HS-27A (cell line): ENCODE results near the gene BMF.

Source experiments
- DNase-seq: peaks from one replicate; pipeline ENCODE4 v3.0.0-alpha.2; 2012; ENCODE audit warnings: low read depth, missing footprints

The BMF gene

DNA sequence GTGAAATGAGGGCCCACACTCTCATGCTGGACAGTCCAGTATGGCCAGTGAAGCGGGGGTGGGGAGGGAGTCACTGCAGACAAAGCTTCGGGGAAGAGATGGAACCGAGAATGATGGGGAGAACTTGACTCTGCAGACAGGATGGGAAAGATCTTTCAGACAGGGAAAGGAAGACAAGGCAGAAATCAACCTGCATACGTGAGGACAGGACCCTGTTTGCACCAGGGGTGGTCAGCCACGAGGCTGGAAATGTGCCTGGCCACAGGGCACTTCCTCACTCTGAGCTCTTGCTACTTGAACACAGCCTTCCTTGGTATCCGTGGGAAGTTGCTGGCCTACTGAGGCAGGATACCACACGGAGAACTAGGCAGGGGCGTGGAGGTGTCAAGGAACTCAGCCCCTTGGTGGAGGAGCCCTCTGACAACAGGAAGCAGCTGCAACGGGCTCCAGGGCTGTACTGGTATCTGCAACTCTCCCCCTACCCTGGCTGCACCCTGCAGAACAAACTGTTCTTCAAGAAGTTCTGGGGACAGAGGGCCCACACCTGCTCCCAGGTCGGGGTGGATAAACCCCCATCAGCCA lies 60.4 kb downstream of the BMF start:
- no peak for DNase-seq

DNA sequence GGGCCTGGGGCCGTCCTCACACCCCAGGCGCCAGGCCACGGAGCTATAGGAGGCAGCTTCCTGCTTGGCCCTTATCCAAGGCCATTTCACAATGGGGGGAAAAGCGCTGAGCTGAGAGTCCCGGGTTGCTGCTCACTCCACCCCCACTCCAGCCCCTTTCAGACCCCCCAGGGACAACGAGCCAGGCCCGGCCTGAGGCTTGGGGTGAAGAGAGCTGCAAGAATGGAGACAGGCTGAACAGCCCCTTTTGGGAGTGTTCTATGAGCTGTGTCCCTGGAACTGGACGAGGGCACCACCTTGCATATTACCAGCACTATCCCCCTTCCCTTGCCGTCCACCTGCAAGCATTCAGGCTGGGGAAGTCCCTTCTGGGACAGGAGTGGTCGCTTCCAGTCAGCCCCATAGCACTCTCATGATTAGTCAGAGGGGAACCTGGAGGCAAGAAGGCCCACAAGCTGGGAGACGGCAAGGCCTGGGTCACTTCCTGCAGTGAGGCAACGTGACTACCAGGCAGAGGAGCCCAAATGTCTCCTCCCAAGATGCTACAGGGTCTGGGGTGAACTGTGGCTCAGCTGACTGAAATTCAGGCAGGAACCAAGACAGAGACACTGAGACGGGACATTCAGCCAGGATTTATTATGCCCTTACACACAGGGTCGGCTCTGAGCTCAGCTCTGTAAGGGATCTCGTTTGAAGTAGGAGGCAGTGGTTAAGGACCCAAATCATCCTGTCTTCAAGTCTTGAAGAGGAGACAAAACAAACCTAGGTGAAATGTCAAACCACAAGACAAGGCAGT lies 61.1 kb downstream of the BMF start:
- no peak for DNase-seq

GRCh38 chr15:40046721-40047414 lies 61.8 kb downstream of the BMF start:
- no peak for DNase-seq

GRCh38 chr15:40045572-40046217 lies 63.0 kb downstream of the BMF start:
- DNase-seq, result no peak

DNA sequence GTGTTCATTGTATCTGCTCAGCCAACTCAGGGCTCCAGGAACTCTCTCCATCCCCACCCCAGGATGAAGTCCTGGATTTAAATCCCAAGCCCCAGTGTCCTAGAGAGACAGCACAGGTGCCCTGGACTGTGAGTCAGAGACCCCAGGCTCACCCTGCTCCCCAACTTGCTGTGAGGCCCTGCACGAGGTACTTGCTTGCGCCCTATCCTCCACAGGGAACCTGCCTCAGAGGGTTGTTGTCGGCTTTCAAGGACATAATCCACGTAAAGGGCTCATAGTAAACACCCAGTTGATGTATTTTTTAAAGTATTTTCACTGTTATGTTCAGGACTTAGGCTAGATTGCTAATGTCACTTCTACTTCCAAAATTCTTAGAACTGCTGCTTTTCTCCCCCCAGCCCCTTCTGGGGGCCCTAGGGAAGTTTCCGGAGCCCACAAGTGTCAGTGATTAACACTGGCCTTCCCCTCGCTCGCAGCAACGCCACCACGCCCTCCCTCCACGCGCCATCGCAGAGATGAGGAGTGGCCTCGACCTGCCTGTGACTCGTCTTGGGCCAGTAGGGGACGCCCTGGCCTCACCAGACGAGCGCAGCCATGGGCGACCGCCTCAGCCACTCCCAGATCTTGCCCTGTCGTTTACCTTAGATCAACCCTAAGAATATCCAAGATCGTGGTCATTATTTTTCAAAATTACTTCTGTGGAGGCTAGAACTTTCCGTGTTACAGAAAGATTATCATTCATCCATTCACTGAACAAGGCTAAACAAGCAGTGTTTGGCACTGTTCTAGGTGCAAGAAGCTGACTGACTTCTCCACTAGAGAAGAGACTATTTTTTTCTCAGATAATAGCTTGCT lies 63.7 kb downstream of the BMF start:
- no peak for DNase-seq

GRCh38 chr15:40043927-40044716 lies 64.6 kb downstream of the BMF start:
- no peak for DNase-seq

DNA sequence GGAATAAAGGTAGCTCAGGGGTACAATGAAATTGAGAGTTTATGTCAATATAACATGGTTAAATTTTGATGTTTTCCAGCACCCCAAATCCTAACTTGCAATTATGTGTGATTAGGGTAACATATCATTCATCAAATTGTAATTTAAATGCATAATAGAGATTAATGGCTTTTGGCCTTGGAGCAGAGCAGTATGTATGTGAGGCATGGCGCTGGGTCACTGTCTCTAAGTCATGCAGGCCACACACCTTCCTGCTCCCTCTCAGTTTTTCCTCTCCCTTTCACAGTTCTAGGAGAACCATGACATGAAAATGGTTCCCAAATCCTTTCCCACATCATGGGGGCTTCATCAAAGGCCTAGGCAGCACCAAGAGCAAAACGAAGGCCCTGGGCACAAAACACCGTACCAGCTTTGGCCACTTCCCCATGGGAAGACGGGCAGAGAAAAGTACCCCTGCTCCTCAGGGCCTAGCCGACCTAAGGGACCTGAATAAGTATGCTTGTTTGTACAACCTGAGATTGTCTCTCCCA lies 65.8 kb downstream of the BMF start:
- no peak for DNase-seq

DNA sequence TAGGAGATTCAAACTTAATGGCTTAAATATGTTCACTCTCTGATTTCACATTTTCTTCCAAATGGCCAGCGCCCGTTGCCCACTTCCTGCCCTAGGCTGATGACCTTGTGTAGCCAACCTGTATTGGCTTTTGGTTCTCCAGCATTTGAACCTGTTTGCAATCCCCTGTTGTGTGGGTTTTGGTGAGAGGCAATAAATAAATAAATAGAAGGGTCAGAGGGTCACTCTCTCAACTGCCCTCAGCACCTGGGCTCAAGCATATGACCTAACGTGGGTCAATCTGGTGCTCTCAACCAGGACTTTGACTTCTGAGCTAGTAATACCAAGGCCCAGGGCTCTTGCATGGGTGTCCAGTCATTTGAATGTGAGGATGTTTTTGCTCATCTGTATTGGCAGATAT lies 67.9 kb downstream of the BMF start:
- no peak for DNase-seq

DNA sequence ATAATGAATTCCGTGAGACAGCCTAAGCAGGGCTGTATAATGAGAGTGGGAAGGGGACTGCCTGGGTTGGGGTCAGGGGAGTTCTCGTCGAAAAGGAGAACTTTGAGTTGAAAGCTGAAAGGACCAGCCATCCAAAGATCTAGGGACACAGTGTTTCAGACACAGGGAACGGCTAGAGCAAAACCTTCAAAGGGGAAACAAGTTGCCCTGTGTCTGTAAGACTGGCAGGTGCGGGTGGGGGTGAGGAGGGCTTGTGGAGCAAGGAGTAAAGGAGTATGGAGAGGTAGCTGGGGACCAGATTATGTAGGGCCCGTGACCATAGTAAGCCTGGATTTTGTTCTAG lies 68.4 kb downstream of the BMF start:
- no peak for DNase-seq

DNA sequence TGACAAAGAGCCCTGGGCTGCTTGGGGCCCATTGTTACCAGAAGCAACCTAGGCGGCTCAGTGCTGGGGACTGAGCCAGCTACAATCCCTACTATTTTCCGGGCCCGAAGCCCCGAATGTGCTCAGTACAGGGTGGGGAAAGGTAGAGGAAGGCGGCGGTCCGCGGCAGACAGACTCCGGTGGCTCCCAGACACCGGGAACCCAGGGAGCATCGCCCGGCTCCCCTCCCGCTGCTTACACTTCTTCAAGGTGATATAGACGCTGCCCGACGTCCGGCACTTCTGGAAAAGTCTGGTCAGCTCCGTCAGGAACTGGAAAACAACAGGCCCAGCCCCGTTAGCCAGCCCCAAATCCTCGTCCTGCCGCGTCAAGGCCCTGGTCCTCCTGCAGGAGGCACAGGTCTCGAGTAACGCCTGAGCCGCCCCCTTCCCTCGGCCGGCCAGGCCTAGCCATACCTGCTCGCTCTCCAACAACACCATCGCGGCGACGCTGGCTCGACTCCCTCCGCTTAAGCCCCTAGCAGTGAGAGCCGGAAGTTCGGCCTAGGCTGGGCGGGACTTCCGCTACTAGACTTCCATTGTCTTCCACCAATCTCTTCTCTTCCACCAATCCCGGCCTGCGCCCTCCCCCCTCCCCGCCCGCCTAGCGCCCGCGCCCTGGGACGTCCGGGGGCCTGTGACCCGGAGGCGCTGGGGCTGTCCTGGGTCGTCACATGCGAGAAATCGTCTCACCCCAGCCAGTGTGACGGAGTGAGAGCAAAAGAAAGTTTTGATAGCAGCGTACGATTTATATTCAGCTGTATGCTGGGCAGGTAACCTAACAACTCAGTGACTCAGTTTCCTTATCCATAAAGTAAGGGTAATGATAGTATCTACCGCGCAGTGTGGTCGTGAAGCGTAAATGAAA lies 69.8 kb downstream of the BMF start, which contains the start of gene SRP14:
Gene SRP14, minus strand, starts transcription at position 544 of the 906 bp plus-strand sequence. Its CDS starts 65 bp downstream, at position 479.
- DNase-seq, result peak; percentile 88

DNA sequence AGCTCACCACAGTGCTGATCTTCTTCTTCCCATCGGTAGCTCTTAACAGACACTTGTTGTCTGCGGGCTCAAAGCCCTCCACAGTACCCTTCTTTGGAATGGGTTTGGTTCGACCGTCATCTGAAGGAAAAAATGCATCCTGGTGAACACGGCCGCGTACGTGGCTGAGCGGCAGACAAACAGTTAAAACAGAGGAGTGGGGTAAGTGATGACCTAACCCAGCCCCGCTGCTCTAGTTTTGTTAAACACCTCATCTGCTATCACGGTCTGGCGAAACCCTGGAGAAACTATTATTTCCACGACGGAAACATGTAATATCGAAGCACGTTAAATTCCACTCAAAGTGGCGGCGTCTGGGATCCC lies 70.4 kb downstream of the BMF start:
- no peak for DNase-seq
